ENCODE results near the gene PTPA.

Gene PTPA

DNA sequence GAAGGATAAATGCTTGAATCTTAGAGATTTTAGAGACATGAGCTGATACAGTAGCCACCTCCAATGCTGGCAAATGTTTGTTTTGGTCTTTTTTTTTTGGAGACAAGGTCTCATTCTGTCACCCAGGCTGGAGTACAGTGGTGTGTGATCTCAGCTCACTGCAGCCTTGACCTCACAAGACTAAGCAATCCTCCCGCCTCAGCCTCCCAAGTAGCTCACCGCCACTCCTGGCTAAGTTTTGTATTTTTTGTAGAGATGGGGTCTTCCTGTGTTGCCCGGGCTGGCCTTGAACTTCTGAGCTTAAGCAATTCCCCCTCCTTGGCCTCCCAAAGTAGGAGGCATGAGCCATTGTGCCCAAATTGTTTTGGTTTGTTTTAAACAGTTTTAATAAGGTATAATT is 37.1 kb upstream of the PTPA start:
- Histone ChIP-seq H3K27me3 (ENCODE audit: low read depth, low read length) (no peaks in the 10 kb centered on the region), H3K27ac (ENCODE audit: low read length) (no peak overlapping the region), H3K9me3 (ENCODE audit: control insufficient read depth in 1 of 2, low read length in 2 of 2) (no peaks in the 10 kb centered on the region), H3K36me3 (ENCODE audit: control insufficient read depth in 1 of 2, insufficient read depth in 2 of 2, low read length in 2 of 2) (peaks cover 0 to 18% of the 10 kb centered on the region in 2 donors), H3K4me3 (ENCODE audit: low read depth in 1 of 2, low read length in 2 of 2) (no peak overlapping the region), H3K4me1 (ENCODE audit: control insufficient read depth in 1 of 2, insufficient read depth in 2 of 2, low read length in 2 of 2) (no peaks in the 10 kb centered on the region)

DNA sequence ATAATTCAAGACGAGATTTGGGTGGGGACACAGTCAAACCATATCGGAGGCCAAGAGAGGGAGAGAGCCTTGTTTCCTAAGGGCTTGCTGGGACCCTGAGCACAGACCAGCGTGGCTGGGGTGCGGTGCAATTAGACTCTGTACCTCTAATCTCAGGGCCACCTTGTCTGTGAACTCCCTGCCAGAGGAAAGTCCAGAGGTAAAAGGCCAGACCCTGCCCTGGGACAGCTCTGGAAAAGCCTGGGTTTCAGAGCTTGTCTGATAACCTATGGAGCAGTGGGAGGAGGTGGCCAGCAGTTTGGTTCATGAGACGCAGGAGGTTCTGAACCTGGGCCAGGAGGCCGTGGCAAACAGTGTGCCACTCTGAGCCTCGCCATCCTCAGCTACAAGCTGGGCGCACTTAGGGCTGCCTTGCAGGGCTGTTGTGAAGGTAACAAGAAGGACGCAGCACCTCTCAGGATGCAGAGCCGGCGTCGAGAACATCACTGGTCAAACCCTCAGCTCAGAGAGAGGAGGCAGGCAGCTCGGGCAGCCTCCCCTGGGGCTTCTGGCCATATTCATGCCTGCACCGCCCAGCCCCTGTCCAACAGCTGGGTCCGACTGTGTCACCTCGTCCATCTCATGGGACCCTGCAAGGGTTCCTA is 35.1 kb upstream of the PTPA start:
- Histone ChIP-seq H3K9me3 (ENCODE audit: control insufficient read depth in 1 of 2, low read length in 2 of 2) (no peaks in the 10 kb centered on the region), H3K27me3 (ENCODE audit: low read depth, low read length) (no peaks in the 10 kb centered on the region), H3K36me3 (ENCODE audit: control insufficient read depth in 1 of 2, insufficient read depth in 2 of 2, low read length in 2 of 2) (peaks cover 0 to 6% of the 10 kb centered on the region in 2 donors), H3K4me1 (ENCODE audit: control insufficient read depth in 1 of 2, insufficient read depth in 2 of 2, low read length in 2 of 2) (peaks cover 0 to 8% of the 10 kb centered on the region in 2 donors), H3K4me3 (ENCODE audit: low read depth in 1 of 2, low read length in 2 of 2) (no peak overlapping the region), H3K27ac (ENCODE audit: low read length) (no peak overlapping the region)

- Histone ChIP-seq H3K27ac (ENCODE audit: low read length) (no peak overlapping the region), H3K9me3 (ENCODE audit: control insufficient read depth in 1 of 2, low read length in 2 of 2) (no peaks in the 10 kb centered on the region)
These were observed 34.6 kb upstream of the PTPA start for GRCh38 chr9:129076640-129077037.

DNA sequence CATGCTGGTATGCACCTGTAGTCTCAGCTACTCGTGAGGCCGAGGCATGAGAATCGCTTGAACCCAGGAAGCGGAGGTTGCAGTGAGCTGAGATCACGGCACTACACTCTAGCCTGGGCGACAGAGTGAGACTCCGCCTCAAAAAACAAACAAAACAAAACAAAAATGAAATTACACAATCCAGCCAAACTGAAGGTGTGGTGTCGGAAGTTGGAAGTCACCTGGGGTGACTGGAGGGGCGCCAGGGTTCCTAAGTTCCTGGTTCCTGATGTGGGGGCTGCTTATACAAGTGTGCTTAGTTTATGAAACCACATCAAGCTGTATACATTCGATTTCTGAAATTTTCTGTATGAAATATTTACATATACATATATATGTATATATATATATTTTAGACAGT is 34.0 kb upstream of the PTPA start:
- Histone ChIP-seq H3K36me3 (ENCODE audit: control insufficient read depth in 1 of 2, insufficient read depth in 2 of 2, low read length in 2 of 2) (no peaks in the 10 kb centered on the region), H3K4me1 (ENCODE audit: control insufficient read depth in 1 of 2, insufficient read depth in 2 of 2, low read length in 2 of 2) (peaks cover 5 to 17% of the 10 kb centered on the region in 2 donors), H3K9me3 (ENCODE audit: control insufficient read depth in 1 of 2, low read length in 2 of 2) (no peaks in the 10 kb centered on the region), H3K27me3 (ENCODE audit: low read depth, low read length) (no peaks in the 10 kb centered on the region), H3K27ac (ENCODE audit: low read length) (no peak overlapping the region), H3K4me3 (ENCODE audit: low read depth in 1 of 2, low read length in 2 of 2) (no peak overlapping the region)

More at GRCh38 chr9:129076640-129077037, 34.6 kb upstream of the PTPA start:
- H3K36me3 ChIP-seq (ENCODE audit: control insufficient read depth in 1 of 2, insufficient read depth in 2 of 2, low read length in 2 of 2), result peaks cover 0 to under 1% of the 10 kb centered on the region in 2 donors
- no peaks in the 10 kb centered on the region for H3K27me3 ChIP-seq (ENCODE audit: low read depth, low read length)
- peaks cover under 1 to 11% of the 10 kb centered on the region in 2 donors for H3K4me1 ChIP-seq (ENCODE audit: control insufficient read depth in 1 of 2, insufficient read depth in 2 of 2, low read length in 2 of 2)
- no peak overlapping the region for H3K4me3 ChIP-seq (ENCODE audit: low read depth in 1 of 2, low read length in 2 of 2)

- Histone ChIP-seq H3K4me1 (ENCODE audit: control insufficient read depth in 1 of 2, insufficient read depth in 2 of 2, low read length in 2 of 2) (peaks cover 5 to 21% of the 10 kb centered on the region in 2 donors), H3K9me3 (ENCODE audit: control insufficient read depth in 1 of 2, low read length in 2 of 2) (no peaks in the 10 kb centered on the region), H3K27ac (ENCODE audit: low read length) (peak overlapping the region; percentile 29), H3K36me3 (ENCODE audit: control insufficient read depth in 1 of 2, insufficient read depth in 2 of 2, low read length in 2 of 2) (no peaks in the 10 kb centered on the region), H3K4me3 (ENCODE audit: low read depth in 1 of 2, low read length in 2 of 2) (no peak overlapping the region), H3K27me3 (ENCODE audit: low read depth, low read length) (no peaks in the 10 kb centered on the region)
These were observed 32.3 kb upstream of the PTPA start for GRCh38 chr9:129078691-129079503.

GRCh38 chr9:129079829-129080228 is 31.4 kb upstream of the PTPA start:
- Histone ChIP-seq H3K27ac (ENCODE audit: low read length) (no peak overlapping the region), H3K4me3 (ENCODE audit: low read depth in 1 of 2, low read length in 2 of 2) (peak overlapping the region; percentile 84 to 92), H3K9me3 (ENCODE audit: control insufficient read depth in 1 of 2, low read length in 2 of 2) (no peaks in the 10 kb centered on the region), H3K4me1 (ENCODE audit: control insufficient read depth in 1 of 2, insufficient read depth in 2 of 2, low read length in 2 of 2) (peaks cover 5 to 21% of the 10 kb centered on the region in 2 donors), H3K36me3 (ENCODE audit: control insufficient read depth in 1 of 2, insufficient read depth in 2 of 2, low read length in 2 of 2) (peaks cover 0 to 1% of the 10 kb centered on the region in 2 donors), H3K27me3 (ENCODE audit: low read depth, low read length) (no peaks in the 10 kb centered on the region)

- H3K27ac ChIP-seq (ENCODE audit: low read length), result no peak overlapping the region
- peaks cover 5 to 21% of the 10 kb centered on the region in 2 donors for H3K4me1 ChIP-seq (ENCODE audit: control insufficient read depth in 1 of 2, insufficient read depth in 2 of 2, low read length in 2 of 2)
- no peaks in the 10 kb centered on the region for H3K9me3 ChIP-seq (ENCODE audit: control insufficient read depth in 1 of 2, low read length in 2 of 2)
- peak overlapping the region; percentile 84 to 92 for H3K4me3 ChIP-seq (ENCODE audit: low read depth in 1 of 2, low read length in 2 of 2)
- H3K27me3 ChIP-seq (ENCODE audit: low read depth, low read length), result no peaks in the 10 kb centered on the region
- peaks cover 1 to 6% of the 10 kb centered on the region in 2 donors for H3K36me3 ChIP-seq (ENCODE audit: control insufficient read depth in 1 of 2, insufficient read depth in 2 of 2, low read length in 2 of 2)
These were observed 31.0 kb upstream of the PTPA start for GRCh38 chr9:129080298-129080600.

GRCh38 chr9:129080601-129081387 is 30.4 kb upstream of the PTPA start, which contains the start of gene DOLPP1:
Gene DOLPP1 (plus strand): TSS chr9:129081111. CDS start chr9:129081132, 21 bp downstream.
- H3K4me1 ChIP-seq (ENCODE audit: control insufficient read depth in 1 of 2, insufficient read depth in 2 of 2, low read length in 2 of 2), result peaks cover 5 to 21% of the 10 kb centered on the region in 2 donors
- no peaks in the 10 kb centered on the region for H3K9me3 ChIP-seq (ENCODE audit: control insufficient read depth in 1 of 2, low read length in 2 of 2)
- peak within 1 kb of the TSS; percentile 84 to 92 for H3K4me3 ChIP-seq (ENCODE audit: low read depth in 1 of 2, low read length in 2 of 2)
- no peaks in the 10 kb centered on the region for H3K27me3 ChIP-seq (ENCODE audit: low read depth, low read length)
- H3K36me3 ChIP-seq (ENCODE audit: control insufficient read depth in 1 of 2, insufficient read depth in 2 of 2, low read length in 2 of 2), result peaks cover 7 to 11% of the 10 kb centered on the region in 2 donors
- H3K27ac ChIP-seq (ENCODE audit: low read length), result peak within 1 kb of the TSS; percentile 51

GRCh38 chr9:129081388-129081904 is 29.8 kb upstream of the PTPA start:
- Histone ChIP-seq H3K27me3 (ENCODE audit: low read depth, low read length) (no peaks in the 10 kb centered on the region), H3K4me1 (ENCODE audit: control insufficient read depth in 1 of 2, insufficient read depth in 2 of 2, low read length in 2 of 2) (peaks cover 5 to 21% of the 10 kb centered on the region in 2 donors), H3K27ac (ENCODE audit: low read length) (peak overlapping the region; percentile 51), H3K4me3 (ENCODE audit: low read depth in 1 of 2, low read length in 2 of 2) (peak overlapping the region; percentile 76 to 92), H3K9me3 (ENCODE audit: control insufficient read depth in 1 of 2, low read length in 2 of 2) (no peaks in the 10 kb centered on the region), H3K36me3 (ENCODE audit: control insufficient read depth in 1 of 2, insufficient read depth in 2 of 2, low read length in 2 of 2) (peaks cover 13 to 18% of the 10 kb centered on the region in 2 donors)

DNA sequence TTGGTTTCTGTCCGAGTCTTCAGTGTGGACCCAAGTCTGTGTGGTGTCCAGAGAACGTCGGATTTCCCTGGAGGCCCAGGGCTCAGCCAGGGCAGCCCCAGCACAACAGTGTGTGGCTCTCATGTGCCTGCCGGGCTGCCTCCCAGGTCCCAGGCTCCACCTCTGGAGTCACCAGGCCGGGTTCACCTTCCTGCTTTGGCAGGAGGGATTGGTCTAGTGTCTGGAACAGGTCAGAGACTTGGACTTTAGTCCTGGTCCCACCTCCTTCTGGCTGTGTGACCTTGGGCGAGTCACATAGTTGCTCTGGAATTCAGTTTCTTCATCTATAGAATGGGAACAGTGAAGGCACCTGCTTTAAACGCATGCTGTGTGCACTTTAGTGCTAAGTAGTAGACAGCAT is 27.1 kb upstream of the PTPA start:
- Histone ChIP-seq H3K4me1 (ENCODE audit: control insufficient read depth in 1 of 2, insufficient read depth in 2 of 2, low read length in 2 of 2) (peaks cover 5 to 21% of the 10 kb centered on the region in 2 donors), H3K36me3 (ENCODE audit: control insufficient read depth in 1 of 2, insufficient read depth in 2 of 2, low read length in 2 of 2) (peaks cover 15 to 29% of the 10 kb centered on the region in 2 donors), H3K27me3 (ENCODE audit: low read depth, low read length) (no peaks in the 10 kb centered on the region), H3K4me3 (ENCODE audit: low read depth in 1 of 2, low read length in 2 of 2) (no peak overlapping the region), H3K9me3 (ENCODE audit: control insufficient read depth in 1 of 2, low read length in 2 of 2) (no peaks in the 10 kb centered on the region), H3K27ac (ENCODE audit: low read length) (no peak overlapping the region)

GRCh38 chr9:129089246-129089645 is 22.0 kb upstream of the PTPA start:
- H3K27ac ChIP-seq (ENCODE audit: low read length), result no peak overlapping the region
- no peaks in the 10 kb centered on the region for H3K27me3 ChIP-seq (ENCODE audit: low read depth, low read length)
- peaks cover 23 to 43% of the 10 kb centered on the region in 2 donors for H3K36me3 ChIP-seq (ENCODE audit: control insufficient read depth in 1 of 2, insufficient read depth in 2 of 2, low read length in 2 of 2)
- no peak overlapping the region for H3K4me3 ChIP-seq (ENCODE audit: low read depth in 1 of 2, low read length in 2 of 2)
- H3K4me1 ChIP-seq (ENCODE audit: control insufficient read depth in 1 of 2, insufficient read depth in 2 of 2, low read length in 2 of 2), result no peaks in the 10 kb centered on the region
- no peaks in the 10 kb centered on the region for H3K9me3 ChIP-seq (ENCODE audit: control insufficient read depth in 1 of 2, low read length in 2 of 2)
